ENCODE results near the gene POU5F1. TPM values are rescaled to one million over a fixed set of nuclear protein-coding genes. Genes with fewer than 3 reads are reported as not detected.

Gene POU5F1
- total and polyA plus RNA-seq, 2 of the 4 experiments (the other 2 are of a cell fraction) = not detected

GRCh38 chr6:31140643-31141042 is 29.8 kb downstream of the POU5F1 start:
- no peak overlapping the region for H3K23ac ChIP-seq (ENCODE audit: low read depth, low read length)
- H3K27ac ChIP-seq (ENCODE audit: insufficient read depth, low read length) = no peak overlapping the region
- no peak overlapping the region for H3K4me3 ChIP-seq (ENCODE audit: insufficient read depth, low read depth, low read length)
- no peaks in the 10 kb centered on the region for H3K9me3 ChIP-seq (ENCODE audit: control insufficient read depth, insufficient read depth, low read length)
- H2AFZ ChIP-seq (replicated peaks; ENCODE audit: low read length, poor library complexity) = no peak overlapping the region
- TF ChIP-seq RAD21 (IDR thresholded peaks at IDR 0.05; ENCODE audit: low read length) (no peak), FOS (IDR thresholded peaks at IDR 0.05; ENCODE audit: low read depth, low read length) (no peak), CHD1 (IDR thresholded peaks at IDR 0.05; ENCODE audit: low read depth, low read length) (no peak), CEBPB (IDR thresholded peaks at IDR 0.05; ENCODE audit: low read depth, low read length) (no peak), MAFK (IDR thresholded peaks at IDR 0.05; ENCODE audit: low read depth, low read length) (no peak), SMC3 (IDR thresholded peaks at IDR 0.05; ENCODE audit: low read depth, low read length) (no peak), CTCF (conservative IDR thresholded peaks at IDR 0.05; ENCODE audit: low read depth, low read length) (no peak), RFX5 (IDR thresholded peaks at IDR 0.05; ENCODE audit: low read depth, low read length) (no peak), BHLHE40 (IDR thresholded peaks at IDR 0.05; ENCODE audit: low read depth, low read length) (no peak), POLR2A (IDR thresholded peaks at IDR 0.05; ENCODE audit: low read depth, low read length) (no peak)
- TF ChIP-seq, protein P1, sequence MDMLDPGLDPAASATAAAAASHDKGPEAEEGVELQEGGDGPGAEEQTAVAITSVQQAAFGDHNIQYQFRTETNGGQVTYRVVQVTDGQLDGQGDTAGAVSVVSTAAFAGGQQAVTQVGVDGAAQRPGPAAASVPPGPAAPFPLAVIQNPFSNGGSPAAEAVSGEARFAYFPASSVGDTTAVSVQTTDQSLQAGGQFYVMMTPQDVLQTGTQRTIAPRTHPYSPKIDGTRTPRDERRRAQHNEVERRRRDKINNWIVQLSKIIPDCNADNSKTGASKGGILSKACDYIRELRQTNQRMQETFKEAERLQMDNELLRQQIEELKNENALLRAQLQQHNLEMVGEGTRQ (IDR thresholded peaks at IDR 0.05; ENCODE audit: low read depth, low read length) = no peak
- TF ChIP-seq, protein P2, sequence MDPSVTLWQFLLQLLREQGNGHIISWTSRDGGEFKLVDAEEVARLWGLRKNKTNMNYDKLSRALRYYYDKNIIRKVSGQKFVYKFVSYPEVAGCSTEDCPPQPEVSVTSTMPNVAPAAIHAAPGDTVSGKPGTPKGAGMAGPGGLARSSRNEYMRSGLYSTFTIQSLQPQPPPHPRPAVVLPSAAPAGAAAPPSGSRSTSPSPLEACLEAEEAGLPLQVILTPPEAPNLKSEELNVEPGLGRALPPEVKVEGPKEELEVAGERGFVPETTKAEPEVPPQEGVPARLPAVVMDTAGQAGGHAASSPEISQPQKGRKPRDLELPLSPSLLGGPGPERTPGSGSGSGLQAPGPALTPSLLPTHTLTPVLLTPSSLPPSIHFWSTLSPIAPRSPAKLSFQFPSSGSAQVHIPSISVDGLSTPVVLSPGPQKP (IDR thresholded peaks at IDR 0.05; ENCODE audit: borderline replicate concordance, low read depth, low read length) = no peak
- H3K36me3 ChIP-seq (ENCODE audit: control insufficient read depth, insufficient read depth, low read length) = peaks cover 17% of the 10 kb centered on the region
- H4K20me1 ChIP-seq (ENCODE audit: insufficient read depth, low read length) = no peaks in the 10 kb centered on the region; the same call in 1 of the 2 replicates
- no peaks in the 10 kb centered on the region for H3K27me3 ChIP-seq (ENCODE audit: control insufficient read depth, insufficient read depth, low read length)
- in situ Hi-C loops (cut with MboI; ENCODE audit: low sequenced_read_pairs) (no loop called here), dilution Hi-C loops (cut with HindIII; ENCODE audit: low sequenced_read_pairs, unreplicated experiment) (no loop called here), intact Hi-C loops (cut with micrococcal nuclease) (no loop called here)
- no peak overlapping the region for H2BK5ac ChIP-seq (ENCODE audit: low read depth, low read length, poor library complexity, severe bottlenecking)
- BruUV-seq (replicated peaks) = no TSS peak
- no peak overlapping the region for H2BK120ac ChIP-seq (ENCODE audit: low read depth, low read length)
- H3K14ac ChIP-seq (replicated peaks; ENCODE audit: low read depth, low read length) = no peak overlapping the region
- ATAC-seq (ENCODE audit: low read depth) (no peak), DNase-seq (no peak)
- H4K8ac ChIP-seq (ENCODE audit: low read depth in 2 of 2, low read length in 2 of 2) = no peak overlapping the region
- H3K4ac ChIP-seq (ENCODE audit: low read depth, low read length) = no peak overlapping the region
- H3K9ac ChIP-seq (ENCODE audit: low read depth, low read length) = no peak overlapping the region
- WGBS, 2 experiments (ENCODE audit: extremely low coverage in 2 of 2, insufficient read length in 1 of 2) = 70% methylated on average over 4 of the region's 15 CpGs; no CpG with 5 or more reads in 1 of the 2 experiments
- no peak overlapping the region for H2BK20ac ChIP-seq (ENCODE audit: low read depth, low read length)
- no peak overlapping the region for H2AK9ac ChIP-seq (replicated peaks; ENCODE audit: low read depth, low read length, poor library complexity)
- H3K4me1 ChIP-seq (ENCODE audit: control insufficient read depth, insufficient read depth, low read length) = peaks cover 13% of the 10 kb centered on the region
- POLR2A ChIA-PET (ENCODE audit: unreplicated experiment) = no interaction called here
- peaks cover 15% of the 10 kb centered on the region for H3K9me1 ChIP-seq (ENCODE audit: insufficient read depth, low read length)
- no peak overlapping the region for H4K91ac ChIP-seq (ENCODE audit: insufficient read depth, low read depth, low read length)
- H2AK5ac ChIP-seq (ENCODE audit: low read depth, low read length) = no peak overlapping the region
- no peaks in the 10 kb centered on the region for H3K79me1 ChIP-seq (ENCODE audit: low read depth in 1 of 2, low read length in 2 of 2)
- no peak overlapping the region for H2BK15ac ChIP-seq (ENCODE audit: low read depth, low read length)
- H4K5ac ChIP-seq (ENCODE audit: low read depth, low read length) = no peak overlapping the region
- H3K56ac ChIP-seq (ENCODE audit: extremely low read depth, insufficient read depth, low read length) = no peak overlapping the region
- CTCF ChIA-PET = no interaction called here
- no peak overlapping the region for H3K4me2 ChIP-seq (ENCODE audit: low read depth, low read length)
- no peak overlapping the region for H3K18ac ChIP-seq (ENCODE audit: low read depth, low read length)
